PC-9 (cell line): ENCODE results near the gene GPD1. TPM values are rescaled to one million over a fixed set of nuclear protein-coding genes. Genes with fewer than 3 reads are reported as not detected.

Experiments
- BruUV-seq: library from RNA; stranded (reverse); fragments of 400-500 nt; replicated peaks from 2 replicates; lab custom pipeline; 2021; lab: Mats Ljungman, UMichigan
- CTCF ChIA-PET: fragments of 300-600 bp; sonication (Branson Sonifier 250); formaldehyde crosslinking; loops from one replicate; lab custom pipeline; 2022; ENCODE audit warnings: antibody characterized with exemption; lab: Charles Lee
- POLR2A ChIA-PET: fragments of 300-600 bp; sonication (Branson Sonifier 250); formaldehyde crosslinking; loops from one replicate; lab custom pipeline; 2022; ENCODE audit warnings: antibody characterized with exemption; ENCODE audit not compliant: unreplicated experiment; lab: Charles Lee
- DNase-seq, 2 experiments: peaks; one replicate each; pipeline versions ENCODE4 v3.0.0 to v3.0.0-alpha.2; 2015 to 2022; ENCODE audit warnings: mixed read lengths in 1 of 2
- H2AFZ ChIP-seq: fragments of 200-600 bp; sonication (generic); 2 replicates; pipeline ENCODE4 v1.8.1; 2017; ENCODE audit warnings: antibody characterized with exemption
- H3F3A ChIP-seq: fragments of 200-600 bp; sonication (generic); 2 replicates; pipeline ENCODE4 v1.8.1; 2017; ENCODE audit warnings: antibody characterized with exemption, mild to moderate bottlenecking, low read depth; ENCODE audit not compliant: insufficient read depth
- H3K27ac ChIP-seq: fragments of 200-600 bp; sonication (generic); 2 replicates; pipeline ENCODE4 v1.6.1; 2016; ENCODE audit warnings: mixed run types
- H3K27me3 ChIP-seq: fragments of 200-600 bp; sonication (generic); 2 replicates; pipeline ENCODE4 v1.6.1; 2016; ENCODE audit warnings: low read depth, mixed run types; ENCODE audit not compliant: insufficient read depth
- H3K36me3 ChIP-seq: fragments of 200-600 bp; sonication (generic); 2 replicates; pipeline ENCODE4 v1.6.1; 2016; ENCODE audit warnings: low read depth, mixed run types
- H3K4me1 ChIP-seq: fragments of 200-600 bp; sonication (generic); replicated peaks from 2 replicates; pipeline ENCODE4 v1.6.1; 2016; ENCODE audit warnings: mixed run types; ENCODE audit not compliant: insufficient read depth
- H3K4me2 ChIP-seq: fragments of 200-600 bp; sonication (generic); 2 replicates; pipeline ENCODE4 v1.6.1; 2017; ENCODE audit warnings: mixed run types
- H3K4me3 ChIP-seq: fragments of 200-600 bp; sonication (generic); 2 replicates; pipeline ENCODE4 v1.6.1; 2016; ENCODE audit warnings: mixed run types
- H3K79me2 ChIP-seq: fragments of 200-600 bp; sonication (generic); 2 replicates; pipeline ENCODE4 v1.6.1; 2017; ENCODE audit warnings: low read depth, mixed run types
- H3K9me2 ChIP-seq: fragments of 200-600 bp; sonication (generic); 2 replicates; pipeline ENCODE4 v1.8.1; 2017; ENCODE audit warnings: mild to moderate bottlenecking; ENCODE audit not compliant: insufficient read depth
- H3K9me3 ChIP-seq: fragments of 200-600 bp; sonication (generic); 2 replicates; pipeline ENCODE4 v1.8.1; 2016; ENCODE audit warnings: low read depth; ENCODE audit not compliant: insufficient read depth
- H4K20me1 ChIP-seq: fragments of 200-600 bp; sonication (generic); 2 replicates; pipeline ENCODE4 v1.8.1; 2017; ENCODE audit not compliant: insufficient read depth
- CTCF ChIP-seq: fragments of 200-600 bp; sonication (generic); conservative IDR thresholded peaks from 2 replicates; pipeline ENCODE4 v1.6.1; 2017; ENCODE audit warnings: mixed run types, antibody characterized with exemption, mild to moderate bottlenecking, moderate library complexity
- EZH2 ChIP-seq: fragments of 200-600 bp; sonication (generic); IDR thresholded peaks from 2 replicates; pipeline ENCODE4 v1.8.0; 2017; ENCODE audit warnings: antibody characterized with exemption, low read depth
- intact Hi-C: fragments of 100-400 bp; cut with micrococcal nuclease; formaldehyde crosslinking; loops from one replicate; pipeline ENCODE4 v1.10.0; 2022; ENCODE audit not compliant: unreplicated experiment
- total RNA-seq: library from RNA; stranded (reverse); gene quantifications from 2 replicates; pipeline ENCODE4 v1.2.3, GENCODE V29; 2021

Gene GPD1
- total RNA-seq, 1 experiment from 2014 or later: 0.24 TPM

GRCh38 chr12:50061946-50062686 lies 41.7 kb upstream of the GPD1 start:
- no peaks in the 10 kb centered on the region for H3K79me2 ChIP-seq
- TF ChIP-seq EZH2 (no peak), CTCF (no peak)
- H4K20me1 ChIP-seq: no peaks in the 10 kb centered on the region
- no peak overlapping the region for H2AFZ ChIP-seq
- no peak overlapping the region for H3K4me3 ChIP-seq
- H3K36me3 ChIP-seq: no peaks in the 10 kb centered on the region
- no peaks in the 10 kb centered on the region for H3K9me2 ChIP-seq
- ChIA-PET CTCF (interaction anchor here (0.5 kb wide), 1 partner anchor 943 kb away, joined by 5 read pairs; no protein-coding TSS in a partner anchor), POLR2A (interaction anchor here (0.6 to 0.7 kb wide), 2 partner anchors 99 to 221 kb away, joined by 3 to 5 read pairs; partner anchors contain the start of gene LIMA1)
- intact Hi-C loops: no loop called here
- no peak for DNase-seq
- H3K27me3 ChIP-seq: 0 out of 2 replicates have a peak, but pooled peaks cover under 1% of the 10 kb centered on the region
- H3K4me1 ChIP-seq: peaks cover 6% of the 10 kb centered on the region; the same call in 1 of the 2 replicates
- no TSS peak for BruUV-seq
- peaks cover 11% of the 10 kb centered on the region; the same call in 1 of the 2 replicates for H3F3A ChIP-seq
- no peak overlapping the region for H3K27ac ChIP-seq
- no peaks in the 10 kb centered on the region for H3K9me3 ChIP-seq
- H3K4me2 ChIP-seq: no peak overlapping the region

- Histone ChIP-seq H3K79me2 (no peaks in the 10 kb centered on the region), H3K27me3 (no peaks in the 10 kb centered on the region), H3K9me3 (no peaks in the 10 kb centered on the region), H3K4me1 (peaks cover 6% of the 10 kb centered on the region; the same call in 1 of the 2 replicates), H3K4me2 (no peak overlapping the region), H3K36me3 (no peaks in the 10 kb centered on the region), H2AFZ (no peak overlapping the region), H4K20me1 (no peaks in the 10 kb centered on the region), H3K9me2 (no peaks in the 10 kb centered on the region), H3K27ac (no peak overlapping the region), H3K4me3 (no peak overlapping the region), H3F3A (peaks cover 11% of the 10 kb centered on the region; the same call in 1 of the 2 replicates)
- intact Hi-C loops: no loop called here
- BruUV-seq: no TSS peak
- no peak for TF ChIP-seq CTCF
- ChIA-PET CTCF (interaction anchor here (0.5 to 0.6 kb wide), 2 partner anchors 28 to 943 kb away, joined by 3 to 5 read pairs; no protein-coding TSS in a partner anchor), POLR2A (interaction anchor here (0.7 kb wide), 1 partner anchor 100 kb away, joined by 5 read pairs; no protein-coding TSS in a partner anchor)
- peak in 1 of 2 experiments; percentile 38 for DNase-seq
Observed at GRCh38 chr12:50062728-50063460, 40.9 kb upstream of the GPD1 start.

GRCh38 chr12:50065726-50066310 lies 38.0 kb upstream of the GPD1 start:
- POLR2A ChIA-PET: no interaction called here

More at GRCh38 chr12:50065726-50066310, 38.0 kb upstream of the GPD1 start:
- CTCF ChIA-PET: interaction anchor here (1.1 kb wide), 1 partner anchor 19 kb away, joined by 4 read pairs; no protein-coding TSS in a partner anchor
- no peaks in the 10 kb centered on the region for H4K20me1 ChIP-seq
- BruUV-seq: no TSS peak
- H3K79me2 ChIP-seq: no peaks in the 10 kb centered on the region
- no peak for DNase-seq
- H3F3A ChIP-seq: peaks cover 11% of the 10 kb centered on the region; the same call in 1 of the 2 replicates
- no peaks in the 10 kb centered on the region for H3K27me3 ChIP-seq
- H3K4me1 ChIP-seq: peaks cover 6% of the 10 kb centered on the region; the same call in 1 of the 2 replicates
- H2AFZ ChIP-seq: no peak overlapping the region
- no peak overlapping the region for H3K27ac ChIP-seq
- H3K9me3 ChIP-seq: no peaks in the 10 kb centered on the region
- no peak overlapping the region for H3K4me3 ChIP-seq
- intact Hi-C loops: loop anchor here (2.0 kb wide), 1 partner anchor 99 kb away; no protein-coding TSS in a partner anchor
- no peak overlapping the region for H3K4me2 ChIP-seq
- no peak for TF ChIP-seq EZH2
- no peak for TF ChIP-seq CTCF
- no peaks in the 10 kb centered on the region for H3K36me3 ChIP-seq
- H3K9me2 ChIP-seq: no peaks in the 10 kb centered on the region
